Naive thymus-derived CD8-positive, alpha-beta T cell (primary cell): ENCODE results near the gene CCT2. TPM values are rescaled to one million over a fixed set of nuclear protein-coding genes. Genes with fewer than 3 reads are reported as not detected.

Source experiments
- microRNA-seq: library from miRNA; unstranded; fragments of <30 nt; microRNA quantifications from one replicate; pipeline ENCODE4 v1.2.0, GENCODE V29; 2022; ENCODE audit warnings: borderline microRNAs expressed
- polyA plus RNA-seq, 3 donors: library from polyadenylated mRNA; unstranded; fragments of 300-500 nt; fragmentation: Illumina TruSeq; gene quantifications; one replicate each; pipeline ENCODE4 v1.2.3, GENCODE V29; 2021
- total RNA-seq, 8 experiments: library from RNA in 2 of 8; stranded (reverse) in 2 of 8; gene quantifications; one replicate each; pipeline ENCODE4 v1.2.3 and lab custom pipeline; 2021 to 2026

The CCT2 gene
- total and polyA plus RNA-seq, 5 experiments from 2014 or later = 156 to 193 (median 169) TPM

Small RNAs within 50 kb of the gene (microRNA-seq; reads per million reads assigned to microRNA genes)
- gene MIR3913-1 (not detected), gene MIR3913-2 (not detected)

Other genes with a start within 250 kb of the CCT2 start
- gene LYZ, start 237.1 kb upstream of the CCT2 start, total RNA-seq = 1 to 10 TPM; 7.2 to 7.3 TPM
- gene LYZ, start 237.1 kb upstream of the CCT2 start, polyA plus RNA-seq = 10 to 100 TPM in 1 of 3 donors, 1 to 10 TPM in 1, under 1 TPM in 1; 0.09 to 17.3 (median 5.9) TPM
- 10 to 100 TPM; 18.0 to 24.9 TPM for gene YEATS4, start 225.7 kb upstream of the CCT2 start, total RNA-seq
- 10 to 100 TPM; 50.9 to 66.4 (median 54.4) TPM for gene YEATS4, start 225.7 kb upstream of the CCT2 start, polyA plus RNA-seq
- gene FRS2, start 115.1 kb upstream of the CCT2 start, total RNA-seq = 10 to 100 TPM; 27.2 to 33.5 TPM
- gene FRS2, start 115.1 kb upstream of the CCT2 start, polyA plus RNA-seq = 10 to 100 TPM; 11.1 to 12.3 (median 11.6) TPM
- not detected for gene LRRC10, start 25.4 kb downstream of the CCT2 start, total RNA-seq
- not detected for gene LRRC10, start 25.4 kb downstream of the CCT2 start, polyA plus RNA-seq
- gene BEST3, start 113.8 kb downstream of the CCT2 start, total RNA-seq = not detected
- not detected for gene BEST3, start 113.8 kb downstream of the CCT2 start, polyA plus RNA-seq
- 10 to 100 TPM; 27.3 to 37.9 TPM for gene RAB3IP, start 153.4 kb downstream of the CCT2 start, total RNA-seq
- 10 to 100 TPM; 34.4 to 38.8 (median 37.6) TPM for gene RAB3IP, start 153.4 kb downstream of the CCT2 start, polyA plus RNA-seq
- gene MYRFL, start 239.8 kb downstream of the CCT2 start, total RNA-seq = not detected
- gene MYRFL, start 239.8 kb downstream of the CCT2 start, polyA plus RNA-seq = not detected